Measurements from ENCODE around the gene PLA2R1. TPM values are rescaled to one million over a fixed set of nuclear protein-coding genes. Genes with fewer than 3 reads are reported as not detected.
A peak's percentile ranks its signal among the peaks of the same experiment; 100 is the strongest.

Gene PLA2R1
- total and polyA plus RNA-seq, 10 of the 15 experiments (the other 5 are each of a cell fraction or from before 2014, with no cell fraction given) = 0.01 to 0.05 (median 0.02) TPM; not detected in 6

- in situ Hi-C loops (cut with MboI) (no loop called here), intact Hi-C loops (cut with micrococcal nuclease; ENCODE audit: unreplicated experiment) (loop anchor here (2.0 to 10.0 kb wide), 5 partner anchors 59 to 819 kb away; partner anchors contain the start of genes BAZ2B and LY75)
- Histone ChIP-seq H3K4me1 (ENCODE audit: control insufficient read depth, insufficient read depth, low read length) (peaks cover 25% of the 10 kb centered on the region), H3K9me3 (replicated peaks; ENCODE audit: control insufficient read depth, insufficient read depth, low read length) (no peaks in the 10 kb centered on the region; the same call in 2 of the 3 replicates), H3K9ac (ENCODE audit: control insufficient read depth, insufficient read depth, low read length) (no peak overlapping the region), H4K20me1 (ENCODE audit: control insufficient read depth, insufficient read depth) (no peaks in the 10 kb centered on the region), H3K27me3 (replicated peaks in 1 of 2; ENCODE audit: control insufficient read depth in 2 of 2, insufficient read depth in 2 of 2, low read length in 1 of 2) (no peaks in the 10 kb centered on the region), H3K79me2 (ENCODE audit: control insufficient read depth, insufficient read depth, low read length) (no peaks in the 10 kb centered on the region), H3K4me2 (ENCODE audit: control insufficient read depth, insufficient read depth) (peak overlapping the region; percentile 36), H3K27ac (ENCODE audit: control insufficient read depth, insufficient read depth) (no peak overlapping the region; the same call in 1 of the 2 replicates), H3K36me3 (ENCODE audit: control insufficient read depth in 2 of 2, insufficient read depth in 2 of 2, low read length in 1 of 2) (no peaks in the 10 kb centered on the region), H2AFZ (ENCODE audit: control insufficient read depth, low read depth, low read length) (peak overlapping the region; percentile 16), H3K4me3 (no peak overlapping the region)
- ChIA-PET SMC1A (ENCODE audit: uncharacterized antibody, unreplicated experiment) (interaction anchor here (1.0 to 2.4 kb wide), 6 partner anchors 13 to 63 kb away, joined by 3 to 8 read pairs (median 4); no protein-coding TSS in a partner anchor), CTCF (interaction anchor here (0.6 to 5.0 kb wide), 4 partner anchors 16 to 265 kb away, joined by 3 to 27 read pairs (median 4); no protein-coding TSS in a partner anchor), RAD21 (ENCODE audit: unreplicated experiment) (interaction anchor here (1.0 to 1.8 kb wide), 3 partner anchors 9 to 448 kb away, joined by 3 to 6 read pairs (median 3); no protein-coding TSS in a partner anchor), POLR2A (interaction anchor here (0.5 to 0.6 kb wide), 2 partner anchors 68 to 839 kb away, joined by 3 to 4 read pairs; no protein-coding TSS in a partner anchor)
- 3% methylated on average over 7 of the region's 7 CpGs for WGBS (ENCODE audit: insufficient coverage, insufficient replicate concordance, low lambda C conversion rate, missing lambda C conversion rate)
- DNase-seq (ENCODE audit: low read depth, low spot score) (peak; percentile 78), FAIRE-seq (peak; percentile 80), ATAC-seq (peak; percentile 91)
- no TSS peak for BruUV-seq (replicated peaks)
- TF ChIP-seq PML (IDR thresholded peaks at IDR 0.05; ENCODE audit: low read length) (0 out of 2 replicates have a peak, but pooled peaks have one; percentile 62), MEF2A (IDR thresholded peaks at IDR 0.05; ENCODE audit: insufficient read depth, low read depth, low read length) (peak; percentile 91), RFX5 (IDR thresholded peaks at IDR 0.05; ENCODE audit: low read depth, low read length) (no peak), CBX5 (IDR thresholded peaks at IDR 0.05; ENCODE audit: low read depth) (no peak), SPI1 (IDR thresholded peaks at IDR 0.05; ENCODE audit: borderline replicate concordance, insufficient read depth, low read depth, low read length) (peak; percentile 90), JUNB (IDR thresholded peaks at IDR 0.05) (peak; percentile 95), MEF2B (IDR thresholded peaks at IDR 0.05; ENCODE audit: partially characterized antibody, poor library complexity, severe bottlenecking) (peak; percentile 33), ZNF217 (IDR thresholded peaks at IDR 0.05) (peak; percentile 68; the same call in 1 of the 2 replicates), ZBTB40 (IDR thresholded peaks at IDR 0.05; ENCODE audit: borderline replicate concordance) (no peak), BRCA1 (IDR thresholded peaks at IDR 0.05; ENCODE audit: low read depth, low read length) (no peak), RELB (IDR thresholded peaks at IDR 0.05; ENCODE audit: low read depth) (peak; percentile 41; the same call in 1 of the 2 replicates), IRF4 (IDR thresholded peaks at IDR 0.05; ENCODE audit: low read depth, low read length) (peak; percentile 87), KDM1A (IDR thresholded peaks at IDR 0.05; ENCODE audit: borderline replicate concordance) (no peak), SRF (IDR thresholded peaks at IDR 0.05; ENCODE audit: low read depth in 2 of 2, low read length in 2 of 2) (0 out of 4 replicates have a peak, but pooled peaks of 1 of the 2 experiments have one; percentile 15), MTA3 (IDR thresholded peaks at IDR 0.05; ENCODE audit: borderline replicate concordance, low read length) (peak; percentile 89; the same call in 1 of the 2 replicates), ATF7 (IDR thresholded peaks at IDR 0.05; ENCODE audit: low read depth) (peak; percentile 44; the same call in 1 of the 2 replicates)
- TF ChIP-seq, protein P1, sequence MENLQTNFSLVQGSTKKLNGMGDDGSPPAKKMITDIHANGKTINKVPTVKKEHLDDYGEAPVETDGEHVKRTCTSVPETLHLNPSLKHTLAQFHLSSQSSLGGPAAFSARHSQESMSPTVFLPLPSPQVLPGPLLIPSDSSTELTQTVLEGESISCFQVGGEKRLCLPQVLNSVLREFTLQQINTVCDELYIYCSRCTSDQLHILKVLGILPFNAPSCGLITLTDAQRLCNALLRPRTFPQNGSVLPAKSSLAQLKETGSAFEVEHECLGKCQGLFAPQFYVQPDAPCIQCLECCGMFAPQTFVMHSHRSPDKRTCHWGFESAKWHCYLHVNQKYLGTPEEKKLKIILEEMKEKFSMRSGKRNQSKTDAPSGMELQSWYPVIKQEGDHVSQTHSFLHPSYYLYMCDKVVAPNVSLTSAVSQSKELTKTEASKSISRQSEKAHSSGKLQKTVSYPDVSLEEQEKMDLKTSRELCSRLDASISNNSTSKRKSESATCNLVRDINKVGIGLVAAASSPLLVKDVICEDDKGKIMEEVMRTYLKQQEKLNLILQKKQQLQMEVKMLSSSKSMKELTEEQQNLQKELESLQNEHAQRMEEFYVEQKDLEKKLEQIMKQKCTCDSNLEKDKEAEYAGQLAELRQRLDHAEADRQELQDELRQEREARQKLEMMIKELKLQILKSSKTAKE (IDR thresholded peaks at IDR 0.05; ENCODE audit: low read depth, poor library complexity, severe bottlenecking) = peak; percentile 64
Observed at GRCh38 chr2:159963700-159964099, 98.7 kb downstream of the PLA2R1 start.
